Activated CD4-positive, alpha-beta T cell treated with anti-CD3 and anti-CD28 coated beads for 4 hours (primary cell): ENCODE measurements around the gene CHMP6.

Experiments
- DNase-seq, 2 donors: peaks; one replicate each; pipeline ENCODE4 v3.0.0-alpha.2; 2020

The CHMP6 gene

DNA sequence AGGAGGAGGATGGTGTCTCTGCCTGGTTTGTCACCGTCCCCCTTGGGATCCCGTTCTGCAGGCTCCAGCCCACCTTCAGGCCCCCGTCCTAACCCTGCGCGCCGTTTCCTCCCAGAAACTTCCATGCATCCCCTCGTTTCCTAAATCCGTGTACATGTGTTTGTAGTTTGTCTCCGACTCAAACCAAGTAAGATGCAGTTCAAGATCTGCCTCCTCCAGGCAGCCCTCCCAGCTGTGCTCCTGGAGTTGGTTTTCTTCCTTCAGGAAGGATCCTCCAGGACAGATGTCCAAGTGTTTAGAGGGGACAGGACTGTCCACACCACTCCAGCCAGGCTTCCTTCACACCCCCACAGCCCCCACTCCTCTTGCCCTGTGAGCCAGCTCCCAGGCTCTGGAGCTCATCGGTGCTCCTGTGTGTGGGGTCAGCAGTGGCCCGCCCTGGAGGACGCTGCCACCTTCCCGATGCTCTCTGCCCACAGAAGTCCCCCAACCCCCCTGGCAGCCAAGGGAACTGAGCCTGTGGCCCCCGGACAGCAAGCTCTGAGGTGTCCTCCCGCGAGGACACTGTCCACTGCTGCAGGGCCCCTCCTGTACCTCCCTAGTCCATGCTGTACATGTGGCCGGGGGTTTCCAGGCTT lies 54.6 kb downstream of the CHMP6 start:
- DNase-seq: no peak

DNA sequence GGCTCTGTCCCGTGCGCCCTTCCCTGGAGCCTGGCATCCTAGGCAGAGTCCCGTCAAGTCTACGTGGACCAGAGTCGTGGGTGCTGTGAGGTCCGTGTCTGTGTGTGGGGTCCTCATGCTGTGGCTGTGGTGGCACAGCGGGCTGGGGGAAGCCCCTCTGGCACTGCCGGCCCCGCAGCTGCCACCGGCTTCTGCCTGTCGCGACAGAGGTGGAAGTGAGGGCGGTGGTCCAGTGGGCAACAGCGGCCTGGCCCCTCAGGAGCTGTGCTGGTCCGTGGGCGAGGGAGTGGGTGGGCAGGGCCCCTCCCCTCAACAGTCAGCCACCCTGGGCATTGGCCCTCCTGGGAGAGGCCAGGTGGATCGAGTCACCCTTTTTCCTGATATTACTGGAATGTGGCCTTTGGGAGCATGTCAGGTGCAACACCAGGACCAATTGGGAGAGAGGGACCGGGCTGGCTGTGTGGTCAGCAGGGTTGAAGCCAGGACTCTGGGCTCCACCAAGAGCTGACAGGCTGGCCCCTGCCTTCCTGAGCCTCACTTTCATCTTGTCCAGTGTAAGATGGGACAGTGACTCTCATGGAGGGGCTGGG lies 55.2 kb downstream of the CHMP6 start:
- DNase-seq: no peak

DNA sequence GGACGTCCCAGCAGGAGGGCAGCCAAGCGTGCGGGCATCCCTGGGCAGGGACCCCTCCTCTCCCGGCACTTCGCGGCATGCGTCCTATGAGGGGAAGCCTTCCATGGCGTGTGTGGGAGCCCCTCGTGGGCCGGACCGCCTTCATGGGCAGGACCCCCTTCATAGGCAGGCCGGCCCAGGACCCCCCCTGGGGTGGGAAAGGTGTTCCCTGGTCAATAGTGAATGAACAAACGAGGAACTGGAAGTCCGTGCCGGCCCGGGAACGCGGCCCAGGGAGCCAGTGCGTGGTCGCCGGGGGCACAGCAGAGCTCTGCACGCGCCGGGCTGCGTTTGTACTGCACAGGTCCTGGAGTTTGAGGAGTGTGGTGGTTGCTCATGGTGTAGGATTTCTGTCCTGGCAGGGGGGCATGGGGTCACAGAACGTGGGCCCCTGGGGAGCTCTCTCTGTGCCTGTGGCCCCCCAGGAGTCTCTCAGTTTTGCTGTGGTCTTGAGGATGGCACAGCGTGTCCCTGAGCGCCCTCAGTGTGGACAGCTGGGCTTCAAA lies 57.3 kb downstream of the CHMP6 start:
- no peak for DNase-seq

DNA sequence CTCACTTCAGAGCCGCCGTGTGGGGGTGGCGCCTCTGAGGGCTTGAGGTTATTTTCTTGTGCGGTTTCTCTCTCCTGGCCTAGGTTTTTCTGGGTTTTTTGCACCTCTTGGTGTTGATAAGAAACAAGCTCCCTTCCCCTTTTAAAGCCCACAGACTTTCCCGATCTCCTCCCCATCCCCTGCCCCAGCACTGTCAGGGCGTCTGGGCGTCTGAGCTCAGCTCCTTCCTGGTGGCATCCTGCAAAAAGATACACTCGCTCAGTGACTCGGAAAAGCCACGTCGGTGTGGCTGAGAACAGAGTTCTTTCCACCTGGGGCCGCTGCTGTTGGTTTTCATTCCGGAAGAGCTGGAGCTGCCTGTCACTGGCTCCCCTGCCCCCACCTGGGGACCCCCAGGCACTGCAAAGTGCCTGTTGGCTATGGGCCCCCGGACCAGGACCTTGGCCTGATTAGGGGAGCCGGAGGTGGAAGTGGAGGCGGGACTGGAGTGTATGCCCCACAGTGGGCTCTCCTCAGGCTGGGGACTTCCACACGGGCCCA lies 57.8 kb downstream of the CHMP6 start:
- no peak for DNase-seq
